Ovary (tissue), 9 donors: Measurements from ENCODE around the gene ATXN1. TPM values are rescaled to one million over a fixed set of nuclear protein-coding genes. Genes with fewer than 3 reads are reported as not detected.

ENCODE experiments used
- DNase-seq, 5 donors: peaks; one replicate each; pipeline ENCODE4 v3.0.0-alpha.2; 2019 to 2020
- H3K27ac ChIP-seq, 2 donors: fragments of 200-600 bp; one replicate each; pipeline versions ENCODE4 v1.5.1 to v1.8.0; 2019 to 2022
- H3K27me3 ChIP-seq: fragments of 200-600 bp; one replicate; pipeline ENCODE4 v1.8.0; 2022
- H3K36me3 ChIP-seq: fragments of 200-600 bp; sonication (generic); one replicate; pipeline ENCODE4 v1.5.1; 2019
- H3K4me1 ChIP-seq: one replicate; pipeline ENCODE4 v1.8.1; 2013; ENCODE audit warnings: mild to moderate bottlenecking, moderate library complexity; ENCODE audit not compliant: insufficient read depth
- H3K4me3 ChIP-seq: fragments of 200-600 bp; sonication (generic); one replicate; pipeline ENCODE4 v1.5.1; 2017
- H3K9me3 ChIP-seq, 2 donors: fragments of 200-600 bp in 1 of 2; sonication (generic) in 1 of 2; one replicate each; pipeline versions ENCODE4 v1.5.1 to v1.8.1; 2013 to 2019; ENCODE audit warnings: mild to moderate bottlenecking in 1 of 2, moderate library complexity in 1 of 2
- EP300 ChIP-seq: sonication (generic); formaldehyde crosslinking; IDR thresholded peaks from one replicate; pipeline ENCODE4 v1.6.1; 2017; ENCODE audit warnings: antibody characterized with exemption
- POLR2A ChIP-seq: fragments of 450-650 bp; IDR thresholded peaks from one replicate; pipeline ENCODE4 v1.6.1; 2017; ENCODE audit warnings: antibody characterized with exemption, mild to moderate bottlenecking, moderate library complexity
- WGBS, 3 donors: extraction: QIAGEN DNeasy Blood & Tissue Kit in 1 of 3; methylation state at CpG; one replicate each; pipeline versions ENCODE4 v1.1.5 to v1.1.7; 2013 to 2017; 5-methylcytosine and 5-hydroxymethylcytosine counted together
- intact Hi-C, 4 donors: fragments of 100-400 bp; cut with DNase I; formaldehyde crosslinking; loops; one replicate each; pipeline versions ENCODE4 v1.11.0 to v1.15.1; 2022 to 2023
- polyA plus RNA-seq, 2 donors: library from polyadenylated mRNA; stranded (reverse); fragments of 200-250 nt in 1 of 2; fragments of 350-450 nt in 1 of 2; fragmentation: Illumina TruSeq in 1 of 2; extraction: RNeasy Lipid Tissue Mini Kit (QIAGEN cat#74804) in 1 of 2; gene quantifications; one replicate each; pipeline ENCODE4 v1.2.3, GENCODE V29; 2013 to 2014
- total RNA-seq, 7 donors: library from RNA; depleted of rRNA in 2 of 7; stranded (reverse); fragments of >200 nt in 2 of 7; fragmentation: NEBNext Ultra II Directional in 3 of 7; extraction: Animal tissue kit (Norgen Biotek cat#: 25700) in 3 of 7; gene quantifications; one replicate each; pipeline versions ENCODE4 v1.1.0 to v1.2.4, GENCODE V29; 2016 to 2023
- TF ChIP-seq, protein P1 (sequence below), 3 donors: fragments of 450-650 bp in 2 of 3; fragments of 200-600 bp in 1 of 3; IDR thresholded peaks; one replicate each; pipeline versions ENCODE4 v1.5.1 to v1.8.0; 2016 to 2022; ENCODE audit warnings: antibody characterized with exemption in 3 of 3, mild to moderate bottlenecking in 1 of 3
- donor health status: DM: no; HTN: no; CAD: no; lungs with moderate emphysema.
- donor health status: DM: no; HTN: no; CAD: no.
- donor health status: Bipolar disorder and iron deficiency.
- donor health status: DM: yes; HTN: yes; CAD: no.
- donor health status: DM: no; HTN: no; CAD: no.
- donor health status: DM: yes; HTN: yes; CAD: no.

The ATXN1 gene
- total and polyA plus RNA-seq, 9 donors: 7.3 to 38.2 (median 30.4) TPM

DNA sequence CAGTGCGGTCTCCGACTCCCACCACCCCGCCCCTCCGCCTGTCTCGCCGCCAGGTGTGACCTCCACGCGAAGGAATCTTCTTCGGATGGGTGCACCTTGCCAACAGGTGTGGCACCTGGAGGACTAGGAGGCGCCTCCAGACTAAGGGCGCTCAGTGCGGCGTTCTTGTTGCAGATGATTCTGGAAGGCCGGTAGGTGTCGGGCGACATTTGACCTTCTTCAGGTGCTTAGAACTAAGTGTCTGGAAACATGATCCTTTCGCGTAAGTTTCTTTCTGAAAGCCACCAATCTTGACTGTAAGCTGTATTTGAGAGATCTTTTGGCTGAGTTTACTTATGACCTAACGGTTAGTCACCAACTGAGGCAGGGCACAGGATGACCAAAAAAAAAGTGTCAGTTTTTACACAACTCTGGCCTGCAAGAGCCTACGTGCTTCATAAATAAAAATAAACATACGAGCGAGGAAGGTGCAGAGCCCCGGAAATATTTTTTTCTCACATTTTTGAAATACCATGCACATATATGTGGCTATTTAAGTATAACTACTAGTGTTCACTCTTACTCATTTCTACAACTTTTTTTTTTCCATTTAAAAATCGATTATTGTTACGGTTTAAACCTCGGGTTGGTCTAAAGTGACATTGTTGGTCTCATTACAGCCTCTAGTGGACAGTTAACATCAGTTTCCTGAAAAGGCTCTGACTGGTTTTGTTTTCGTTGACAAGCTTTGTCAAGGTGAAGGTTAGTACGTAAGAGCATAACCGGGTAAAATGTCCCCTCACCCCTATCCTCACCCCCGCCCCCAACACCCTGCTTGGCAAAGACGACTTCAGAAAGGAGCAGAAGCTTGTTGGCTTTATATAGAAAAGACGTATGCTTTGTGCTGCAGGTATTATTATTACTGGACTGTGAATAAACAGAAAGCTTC lies 1.6 kb upstream of the ATXN1 start:
- TF ChIP-seq, protein P1, sequence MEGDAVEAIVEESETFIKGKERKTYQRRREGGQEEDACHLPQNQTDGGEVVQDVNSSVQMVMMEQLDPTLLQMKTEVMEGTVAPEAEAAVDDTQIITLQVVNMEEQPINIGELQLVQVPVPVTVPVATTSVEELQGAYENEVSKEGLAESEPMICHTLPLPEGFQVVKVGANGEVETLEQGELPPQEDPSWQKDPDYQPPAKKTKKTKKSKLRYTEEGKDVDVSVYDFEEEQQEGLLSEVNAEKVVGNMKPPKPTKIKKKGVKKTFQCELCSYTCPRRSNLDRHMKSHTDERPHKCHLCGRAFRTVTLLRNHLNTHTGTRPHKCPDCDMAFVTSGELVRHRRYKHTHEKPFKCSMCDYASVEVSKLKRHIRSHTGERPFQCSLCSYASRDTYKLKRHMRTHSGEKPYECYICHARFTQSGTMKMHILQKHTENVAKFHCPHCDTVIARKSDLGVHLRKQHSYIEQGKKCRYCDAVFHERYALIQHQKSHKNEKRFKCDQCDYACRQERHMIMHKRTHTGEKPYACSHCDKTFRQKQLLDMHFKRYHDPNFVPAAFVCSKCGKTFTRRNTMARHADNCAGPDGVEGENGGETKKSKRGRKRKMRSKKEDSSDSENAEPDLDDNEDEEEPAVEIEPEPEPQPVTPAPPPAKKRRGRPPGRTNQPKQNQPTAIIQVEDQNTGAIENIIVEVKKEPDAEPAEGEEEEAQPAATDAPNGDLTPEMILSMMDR (IDR thresholded peaks at IDR 0.05): peak; percentile 20 to 77 (median 70)
- TF ChIP-seq EP300: no peak
- Histone ChIP-seq H3K4me3 (peak overlapping the region; percentile 82), H3K36me3 (no peaks in the 10 kb centered on the region), H3K9me3 (no peaks in the 10 kb centered on the region), H3K4me1 (peaks cover 1% of the 10 kb centered on the region), H3K27me3 (no peaks in the 10 kb centered on the region), H3K27ac (peak overlapping the region; percentile 95 to 99)
- DNase-seq: peak; percentile 38 to 65 (median 60)
- 1% methylated on average over 32 of the region's 32 CpGs for WGBS, 3 donors
- intact Hi-C loops: loop anchor here (5.0 to 10.0 kb wide), 5 partner anchors 248 to 436 kb away; no protein-coding TSS in a partner anchor

DNA sequence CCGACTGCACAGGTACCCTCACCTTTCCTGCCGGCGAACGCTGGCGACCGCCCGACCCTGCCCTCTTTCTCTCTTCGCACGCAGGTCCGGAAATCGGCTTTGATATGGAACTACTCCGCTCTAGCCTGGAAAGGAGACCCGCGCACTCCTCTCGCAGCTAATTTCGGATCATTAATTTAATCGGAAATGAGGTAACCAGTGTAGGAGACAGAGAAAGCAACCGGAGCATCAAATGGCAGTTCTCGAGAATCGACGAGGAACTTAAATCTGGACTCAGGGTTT lies 949 bp upstream of the ATXN1 start:
- peaks cover 1% of the 10 kb centered on the region for H3K4me1 ChIP-seq
- H3K4me3 ChIP-seq: peak overlapping the region; percentile 82
- intact Hi-C loops: loop anchor here (5.0 to 10.0 kb wide), 5 partner anchors 247 to 435 kb away; no protein-coding TSS in a partner anchor
- no peaks in the 10 kb centered on the region for H3K36me3 ChIP-seq
- TF ChIP-seq EP300: no peak
- TF ChIP-seq POLR2A: no peak
- TF ChIP-seq, protein P1 (IDR thresholded peaks at IDR 0.05): no peak
- WGBS, 3 donors: 0 to 1% (median 1%) methylated on average over 21 of the region's 21 CpGs
- peak overlapping the region; percentile 95 to 99 for H3K27ac ChIP-seq
- H3K27me3 ChIP-seq: no peaks in the 10 kb centered on the region
- no peak for DNase-seq
- no peaks in the 10 kb centered on the region for H3K9me3 ChIP-seq

DNA sequence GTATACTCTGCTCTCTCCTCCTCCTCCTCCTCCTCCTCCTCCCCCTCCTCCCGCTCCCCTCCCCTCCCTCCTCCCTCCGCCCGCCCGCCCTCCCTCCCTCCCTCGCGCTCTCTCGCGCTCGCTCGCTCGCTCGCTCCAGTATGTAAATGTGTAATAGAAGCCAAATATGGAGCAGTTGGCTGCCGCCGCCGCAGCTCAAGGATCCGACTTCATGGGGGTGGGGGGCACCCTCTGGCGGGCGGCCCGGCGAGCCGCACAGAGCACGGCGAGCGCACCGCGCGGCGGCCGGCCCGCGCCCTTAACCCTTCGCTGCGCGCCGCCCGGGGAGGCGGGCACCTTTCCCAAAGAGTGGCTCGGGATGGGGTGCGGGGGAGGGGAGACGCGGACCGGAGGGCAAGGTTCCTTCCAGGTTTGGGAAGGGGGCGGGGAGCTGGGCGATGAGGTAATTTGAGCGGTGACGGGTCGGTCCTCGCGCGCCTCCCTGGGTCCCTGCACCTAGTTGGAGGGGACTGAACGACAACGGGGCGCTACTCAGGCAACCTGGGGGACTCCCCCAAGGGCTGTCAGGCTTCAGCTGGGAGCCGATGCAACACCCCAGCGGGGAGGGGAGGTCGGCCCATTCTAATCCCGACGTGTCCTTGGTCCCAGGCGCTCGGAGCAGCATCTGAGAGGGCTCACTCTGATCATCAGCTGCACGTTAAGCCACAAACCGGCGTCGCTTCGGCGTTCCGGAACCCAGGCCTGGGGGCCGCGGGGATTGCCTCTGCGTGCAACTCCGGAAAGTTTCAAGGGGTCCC lies 409 bp upstream of the ATXN1 start:
- 0 to 1% (median 0%) methylated on average over 39 to 69 of the region's 71 CpGs for WGBS, 3 donors
- peak; percentile 83 to 90 (median 88) for DNase-seq
- H3K36me3 ChIP-seq: no peaks in the 10 kb centered on the region
- no peaks in the 10 kb centered on the region for H3K9me3 ChIP-seq
- H3K4me3 ChIP-seq: peak overlapping the region; percentile 82
- H3K27ac ChIP-seq: peak overlapping the region; percentile 95 to 99
- no peaks in the 10 kb centered on the region for H3K27me3 ChIP-seq
- intact Hi-C loops: loop anchor here (2.0 to 10.0 kb wide), 6 partner anchors 247 to 434 kb away; no protein-coding TSS in a partner anchor
- peaks cover 1% of the 10 kb centered on the region for H3K4me1 ChIP-seq
- TF ChIP-seq POLR2A (peak; percentile 36), EP300 (no peak)
- TF ChIP-seq, protein P1 (IDR thresholded peaks at IDR 0.05): peak in 1 of 3 donors; percentile 13
